Smooth muscle cell (in vitro differentiated cells): ENCODE results near the gene NRAP. TPM values are rescaled to one million over a fixed set of nuclear protein-coding genes. Genes with fewer than 3 reads are reported as not detected.

Experiments
- DNase-seq: peaks from one replicate; lab custom pipeline; 2025; ENCODE audit not compliant: unreplicated experiment; lab: John Stamatoyannopoulos, UW
- H2AFZ ChIP-seq: fragments of 200-600 bp; sonication (generic); 2 replicates; pipeline ENCODE4 v1.6.0; 2016; ENCODE audit warnings: antibody characterized with exemption, low read depth, mild to moderate bottlenecking
- H3F3A ChIP-seq: fragments of 200-600 bp; sonication (generic); 2 replicates; pipeline ENCODE4 v1.6.0; 2017; ENCODE audit warnings: antibody characterized with exemption, low read depth
- H3K27ac ChIP-seq: fragments of 200-600 bp; sonication (generic); 2 replicates; pipeline ENCODE4 v1.5.1; 2016; ENCODE audit warnings: low read depth, mild to moderate bottlenecking
- H3K27me3 ChIP-seq: fragments of 200-600 bp; sonication (generic); 2 replicates; pipeline ENCODE4 v1.6.1; 2016; ENCODE audit warnings: low read depth, mild to moderate bottlenecking
- H3K36me3 ChIP-seq: fragments of 200-600 bp; sonication (generic); 2 replicates; pipeline ENCODE4 v1.5.1; 2016; ENCODE audit warnings: low read depth
- H3K4me1 ChIP-seq: fragments of 200-600 bp; sonication (generic); 2 replicates; pipeline ENCODE4 v1.5.1; 2016; ENCODE audit warnings: low read depth
- H3K4me2 ChIP-seq: fragments of 200-600 bp; sonication (generic); 2 replicates; pipeline ENCODE4 v1.6.0; 2016; ENCODE audit warnings: mild to moderate bottlenecking
- H3K4me3 ChIP-seq: fragments of 200-600 bp; sonication (generic); 2 replicates; pipeline ENCODE4 v1.5.1; 2016; ENCODE audit warnings: mild to moderate bottlenecking
- H3K79me2 ChIP-seq: fragments of 200-600 bp; sonication (generic); 2 replicates; pipeline ENCODE4 v1.6.0; 2016; ENCODE audit warnings: low read depth, mild to moderate bottlenecking
- H3K9ac ChIP-seq: fragments of 200-600 bp; sonication (generic); 2 replicates; pipeline ENCODE4 v1.6.0; 2016; ENCODE audit warnings: low read depth
- H3K9me3 ChIP-seq: fragments of 200-600 bp; sonication (generic); replicated peaks from 2 replicates; pipeline ENCODE4 v1.5.1; 2016; ENCODE audit warnings: low read depth
- H4K20me1 ChIP-seq: fragments of 200-600 bp; sonication (generic); 2 replicates; pipeline ENCODE4 v1.6.0; 2016; ENCODE audit warnings: low read depth
- CTCF ChIP-seq: fragments of 200-600 bp; sonication (generic); IDR thresholded peaks from 2 replicates; pipeline ENCODE4 v1.5.1; 2017; ENCODE audit warnings: borderline replicate concordance, mild to moderate bottlenecking, antibody characterized with exemption; ENCODE audit not compliant: insufficient read depth, poor library complexity, severe bottlenecking
- WGBS: methylation state at CpG from one replicate; pipeline ENCODE4 v1.1.7; 2016; ENCODE audit warnings: low lambda C conversion rate; 5-methylcytosine and 5-hydroxymethylcytosine counted together
- polyA plus RNA-seq: library from polyadenylated mRNA; unstranded; fragments of >200 nt; fragmentation: Nextera tagmentation; extraction: Ambion mirVana; gene quantifications from 2 replicates; pipeline ENCODE4 v1.2.1, GENCODE V29; 2016
- total RNA-seq: library from RNA; depleted of rRNA; stranded (reverse); fragments of >200 nt; gene quantifications from 2 replicates; pipeline ENCODE4 v1.2.3, GENCODE V29; 2014

The NRAP gene
- total and polyA plus RNA-seq, 2 experiments from 2014 or later: not detected

DNA sequence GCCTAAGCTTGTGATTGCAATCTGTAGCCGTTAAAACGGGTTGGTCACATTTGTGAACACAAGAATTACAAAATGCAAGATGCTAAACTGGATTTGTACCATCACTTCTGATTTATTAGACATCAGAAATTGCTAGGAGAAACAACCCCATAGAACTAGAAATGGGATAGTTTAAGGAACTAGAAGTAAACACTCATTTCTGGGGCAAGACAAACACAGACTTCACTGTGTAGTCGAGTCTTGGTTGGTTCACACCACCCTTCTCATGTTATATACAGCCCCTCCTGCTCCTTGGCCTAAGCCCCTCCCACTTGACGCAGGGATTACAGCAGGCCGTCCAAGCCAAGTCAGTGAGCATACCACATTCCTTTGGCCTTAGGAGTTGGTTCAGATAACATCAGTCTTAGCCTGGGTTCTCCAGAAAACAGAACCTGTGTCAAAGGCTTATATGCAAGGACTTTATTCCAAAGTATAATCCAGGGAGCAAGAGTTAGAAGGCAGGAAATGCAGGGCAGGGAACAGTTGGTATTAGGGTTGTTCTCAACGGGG, 2.0 kb upstream of the NRAP start:
- Histone ChIP-seq H3K9me3 (no peaks in the 10 kb centered on the region), H2AFZ (no peak overlapping the region), H3F3A (no peaks in the 10 kb centered on the region), H3K4me3 (no peak overlapping the region), H3K4me1 (no peaks in the 10 kb centered on the region), H3K4me2 (peak overlapping the region; percentile 44), H4K20me1 (no peaks in the 10 kb centered on the region), H3K36me3 (no peaks in the 10 kb centered on the region), H3K27me3 (no peaks in the 10 kb centered on the region), H3K79me2 (no peaks in the 10 kb centered on the region), H3K27ac (no peak overlapping the region), H3K9ac (no peak overlapping the region)
- WGBS: 58% methylated on average over 6 of the region's 6 CpGs
- TF ChIP-seq CTCF: no peak
- no peak for DNase-seq

- 89% methylated on average over 4 of the region's 4 CpGs for WGBS
- Histone ChIP-seq H3K4me3 (no peak overlapping the region), H3F3A (no peaks in the 10 kb centered on the region), H3K9ac (no peak overlapping the region), H2AFZ (no peak overlapping the region), H3K79me2 (no peaks in the 10 kb centered on the region), H3K36me3 (no peaks in the 10 kb centered on the region), H4K20me1 (no peaks in the 10 kb centered on the region), H3K27me3 (no peaks in the 10 kb centered on the region), H3K4me2 (no peak overlapping the region), H3K27ac (no peak overlapping the region), H3K9me3 (no peaks in the 10 kb centered on the region), H3K4me1 (no peaks in the 10 kb centered on the region)
- no peak for TF ChIP-seq CTCF
- DNase-seq: no peak
These were observed 1.5 kb upstream of the NRAP start for GRCh38 chr10:113665352-113665751.

DNA sequence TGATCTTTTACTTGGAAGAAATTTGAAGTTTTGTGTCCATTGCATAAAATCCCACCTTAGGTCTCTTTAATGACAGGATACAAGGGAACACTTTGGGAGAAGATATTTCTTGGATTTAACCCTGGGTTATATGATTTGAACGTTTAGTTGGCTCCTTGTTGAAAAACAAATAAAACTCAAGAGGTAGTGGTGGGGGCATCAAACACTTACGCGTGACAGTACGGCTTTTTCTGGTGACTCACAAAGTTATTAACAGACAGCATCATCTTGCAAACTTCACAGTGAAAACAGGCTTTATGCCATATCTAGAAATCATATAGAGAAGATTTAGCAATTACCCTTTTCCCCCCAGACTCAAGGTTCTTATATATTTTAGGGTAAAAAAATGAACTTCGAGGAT, 699 bp downstream of the NRAP start:
- Histone ChIP-seq H3K9me3 (no peaks in the 10 kb centered on the region), H3K4me3 (no peak overlapping the region), H2AFZ (no peak overlapping the region), H3K4me2 (no peak overlapping the region), H3K4me1 (no peaks in the 10 kb centered on the region), H3K79me2 (no peaks in the 10 kb centered on the region), H3K27me3 (peaks cover 2% of the 10 kb centered on the region), H3F3A (no peaks in the 10 kb centered on the region), H3K36me3 (no peaks in the 10 kb centered on the region), H3K27ac (no peak overlapping the region), H4K20me1 (no peaks in the 10 kb centered on the region), H3K9ac (no peak overlapping the region)
- no peak for DNase-seq
- no peak for TF ChIP-seq CTCF
- WGBS: 61% methylated on average over 5 of the region's 5 CpGs

- H3K4me1 ChIP-seq: no peaks in the 10 kb centered on the region
- 42% methylated on average over 2 of the region's 2 CpGs for WGBS
- H3K4me2 ChIP-seq: no peak overlapping the region
- H3K4me3 ChIP-seq: no peak overlapping the region
- H3K27ac ChIP-seq: no peak overlapping the region
- H3K27me3 ChIP-seq: peaks cover 21% of the 10 kb centered on the region
- H3K36me3 ChIP-seq: no peaks in the 10 kb centered on the region
- no peaks in the 10 kb centered on the region for H4K20me1 ChIP-seq
- no peak for DNase-seq
- TF ChIP-seq CTCF: no peak
- no peaks in the 10 kb centered on the region for H3K79me2 ChIP-seq
- H2AFZ ChIP-seq: no peak overlapping the region
- H3K9me3 ChIP-seq: no peaks in the 10 kb centered on the region
- H3F3A ChIP-seq: no peaks in the 10 kb centered on the region
- H3K9ac ChIP-seq: no peak overlapping the region
These were observed 2.5 kb downstream of the NRAP start for GRCh38 chr10:113661332-113661731.
